Measurements from ENCODE around the gene SAPCD1.

The SAPCD1 gene

GRCh38 chr6:31762356-31762755 is at the start of gene SAPCD1:
Gene SAPCD1 (plus strand): TSS chr6:31762656. CDS start chr6:31763055, 399 bp downstream.
- FAIRE-seq, result no peak

DNA sequence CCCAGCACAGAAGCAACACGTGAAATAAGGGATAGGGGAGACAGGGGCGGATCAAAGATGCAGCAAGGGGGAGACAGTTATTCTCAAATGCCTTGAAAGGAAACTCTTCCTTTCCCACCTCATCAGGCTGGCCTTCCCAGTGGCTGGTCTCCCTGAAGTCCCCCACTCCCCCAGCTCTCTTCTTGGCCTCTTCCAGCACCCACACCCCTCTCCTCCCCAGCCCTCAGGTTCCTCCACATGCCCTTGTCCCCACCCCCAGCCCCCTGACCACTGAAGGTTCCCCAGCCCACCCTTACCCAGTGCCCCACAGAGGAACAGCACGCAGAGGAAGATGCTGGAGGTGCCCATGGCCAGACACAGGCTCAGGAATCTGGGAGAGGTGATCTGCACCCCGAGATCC is 49.0 kb upstream of the SAPCD1 start:
- DNase-seq (ENCODE audit: low spot score), result no peak
- FAIRE-seq, result no peak

More at GRCh38 chr6:31762356-31762755, at the start of gene SAPCD1:
- no peak for DNase-seq (ENCODE audit: low spot score)

DNA sequence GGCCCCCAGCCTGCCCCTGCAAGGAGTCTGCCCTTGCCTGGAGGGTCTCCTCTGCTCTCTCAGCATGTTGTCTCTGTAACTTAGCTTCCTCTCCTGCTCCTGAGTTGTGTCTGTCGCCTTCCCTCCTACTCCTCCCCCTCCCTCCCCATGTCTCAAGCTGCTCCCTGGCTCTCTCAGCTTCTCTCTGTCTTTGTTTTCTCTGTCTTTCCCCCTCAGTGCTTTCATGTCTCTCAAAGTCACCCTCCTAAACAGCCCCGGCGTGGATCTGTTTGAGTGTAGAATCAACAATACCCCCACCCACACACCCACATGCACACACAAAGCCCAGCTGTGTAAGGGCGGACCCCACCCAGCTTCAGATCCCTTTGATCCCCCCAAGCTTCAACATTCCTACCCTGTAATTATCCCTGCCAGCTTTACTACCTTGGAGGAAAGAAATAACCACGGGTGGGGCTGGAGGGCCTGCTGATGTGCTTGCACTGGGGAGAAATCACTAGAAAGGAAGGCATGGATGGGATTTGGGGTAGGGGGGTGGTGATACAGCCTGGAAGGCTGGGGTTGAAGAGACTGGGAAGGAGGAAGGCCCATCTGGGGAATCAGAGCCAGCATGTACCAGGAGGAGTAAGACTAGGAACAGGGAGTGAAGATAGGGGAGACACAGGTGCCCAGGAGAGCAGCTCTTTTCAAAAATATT is 48.3 kb upstream of the SAPCD1 start:
- no peak for DNase-seq (ENCODE audit: low spot score)
- FAIRE-seq, result peak; percentile 17

DNA sequence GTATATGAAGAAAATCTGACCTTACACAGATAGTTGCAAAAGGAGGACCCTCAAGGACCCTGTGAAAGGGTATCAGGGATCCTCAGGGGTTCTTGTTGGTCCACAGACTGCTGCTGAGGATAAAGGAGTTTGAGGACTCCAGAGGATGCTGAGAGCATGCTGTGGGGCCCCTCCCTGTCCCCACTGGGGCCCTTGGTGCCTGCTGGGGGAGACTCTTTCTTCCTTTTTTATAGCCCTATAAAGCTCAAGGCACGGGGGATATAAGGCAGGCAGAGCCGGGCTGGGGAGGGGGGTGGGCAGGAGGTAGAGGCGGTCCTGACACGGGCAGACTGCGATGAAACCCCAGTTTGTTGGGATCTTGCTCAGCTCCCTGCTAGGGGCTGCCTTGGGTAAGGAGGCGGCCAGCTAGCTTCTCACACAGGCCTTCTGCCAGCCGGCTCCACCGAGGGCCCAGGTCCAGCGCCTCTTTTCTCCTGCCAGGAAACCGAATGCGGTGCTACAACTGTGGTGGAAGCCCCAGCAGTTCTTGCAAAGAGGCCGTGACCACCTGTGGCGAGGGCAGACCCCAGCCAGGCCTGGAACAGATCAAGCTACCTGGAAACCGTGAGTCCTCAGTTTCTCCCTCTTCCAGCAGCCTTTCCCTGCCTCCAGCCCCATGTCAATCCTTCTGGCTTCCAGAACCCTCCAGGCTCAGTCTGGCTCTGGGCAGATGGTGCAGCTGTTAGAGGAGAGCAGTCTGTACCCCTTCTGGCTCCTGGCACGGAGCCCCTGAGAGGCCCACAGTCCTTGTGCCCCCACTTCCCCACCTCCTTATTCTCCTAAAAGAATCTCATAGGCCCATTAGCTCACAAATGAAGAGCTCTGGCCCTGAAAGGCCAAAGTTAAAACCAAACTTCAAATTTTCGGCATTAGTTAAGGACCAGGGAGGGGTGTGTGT is 47.2 kb upstream of the SAPCD1 start, which contains the start of gene LY6G6D:
LY6G6D (plus strand) TSS at position 327 of the 937 bp plus-strand sequence; CDS start at position 335, 8 bp downstream.
- DNase-seq (ENCODE audit: low spot score) (no peak), FAIRE-seq (no peak)

GRCh38 chr6:31717499-31718222 is 44.8 kb upstream of the SAPCD1 start:
- DNase-seq (ENCODE audit: low spot score) (no peak), FAIRE-seq (peak; percentile 61)

- FAIRE-seq, result no peak
- no peak for DNase-seq (ENCODE audit: low spot score)
Observed at GRCh38 chr6:31718265-31718664, 44.2 kb upstream of the SAPCD1 start.

DNA sequence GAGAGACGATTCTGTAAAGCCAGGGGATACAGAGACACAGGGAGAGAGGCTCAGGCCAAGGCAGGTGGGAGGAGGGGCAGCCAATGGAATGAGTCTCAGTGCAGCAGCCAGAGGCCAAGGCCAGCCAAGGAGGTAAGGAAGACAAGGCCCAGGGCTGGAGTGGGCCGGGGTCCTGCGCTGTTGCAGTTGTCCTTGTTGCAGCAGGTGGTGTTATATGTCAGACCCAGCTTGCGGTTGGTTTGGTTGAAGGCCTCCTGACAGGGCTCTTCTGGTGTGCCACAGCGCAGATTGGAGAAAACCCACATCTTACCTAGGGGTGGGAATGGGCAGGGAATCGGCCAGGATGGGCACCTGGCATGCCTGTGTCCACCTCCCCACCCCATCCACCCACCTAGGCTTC is 43.5 kb upstream of the SAPCD1 start:
- FAIRE-seq, result no peak
- DNase-seq (ENCODE audit: low spot score), result no peak

- DNase-seq (ENCODE audit: low spot score) (no peak), FAIRE-seq (no peak)
Observed at GRCh38 chr6:31720196-31720770, 42.2 kb upstream of the SAPCD1 start.

DNA sequence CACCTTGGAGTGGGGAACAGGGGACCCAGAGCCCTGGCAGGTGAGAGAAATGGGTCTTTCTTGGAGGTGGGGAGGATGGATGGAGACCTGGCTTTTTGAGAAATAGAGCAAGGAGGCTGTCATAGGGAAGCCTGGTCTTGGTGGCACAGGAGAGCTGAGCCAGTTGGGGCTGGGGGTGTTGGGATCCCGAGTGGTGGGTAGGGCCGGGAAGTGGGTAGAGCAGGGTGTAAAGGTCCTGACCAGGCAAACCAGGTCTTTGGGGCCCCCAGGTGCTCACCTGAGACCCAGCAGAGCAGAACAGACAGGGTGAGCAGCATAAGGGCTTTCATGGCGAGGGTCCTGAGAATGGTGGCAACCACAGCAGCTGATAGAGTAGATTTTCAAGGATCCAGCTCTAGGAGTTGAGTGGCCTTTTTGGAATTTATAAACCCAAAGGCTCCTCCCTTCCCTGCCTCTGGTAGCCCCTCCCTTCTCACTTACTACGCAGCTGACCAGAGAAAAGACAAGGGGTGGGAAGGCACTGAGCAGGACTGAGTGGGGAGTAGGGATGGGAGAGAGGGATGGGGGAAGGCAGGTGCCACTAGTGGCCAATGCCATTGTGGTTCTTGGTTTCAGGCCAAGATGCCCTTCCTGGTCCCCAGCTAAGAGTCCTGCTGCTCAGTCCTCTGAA is 41.0 kb upstream of the SAPCD1 start, which contains the start of gene LY6G6C:
LY6G6C (minus strand) TSS at position 396 of the 670 bp plus-strand sequence; CDS start at position 329, 67 bp downstream.
- DNase-seq (ENCODE audit: low spot score) (no peak), FAIRE-seq (no peak)

DNA sequence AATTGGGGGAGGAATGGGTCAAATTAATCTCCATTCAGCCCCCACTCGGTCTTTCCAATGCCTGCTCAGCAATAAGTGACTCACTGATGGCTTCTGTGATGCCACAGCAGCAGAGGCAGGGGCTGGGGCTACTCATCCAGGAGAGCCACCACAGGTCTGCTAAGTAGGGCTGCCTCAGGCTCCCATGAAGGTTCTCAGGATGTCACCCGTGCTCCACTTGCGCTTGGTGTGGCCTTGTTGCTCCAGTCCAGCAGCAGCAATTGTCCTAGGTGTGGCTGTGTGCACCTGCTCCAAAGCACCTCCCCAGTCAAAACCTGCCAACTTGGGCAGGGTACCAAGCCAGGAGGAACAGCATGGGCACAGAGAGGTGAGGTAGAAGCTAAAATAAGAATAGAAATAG is 40.3 kb upstream of the SAPCD1 start:
- DNase-seq (ENCODE audit: low spot score), result no peak
- FAIRE-seq, result no peak

- FAIRE-seq (no peak), DNase-seq (ENCODE audit: low spot score) (no peak)
Observed at GRCh38 chr6:31723245-31723979, 39.0 kb upstream of the SAPCD1 start, which contains the start of gene MPIG6B. Gene MPIG6B (plus strand): TSS chr6:31723373. CDS start chr6:31723384, 11 bp downstream.

- no peak for DNase-seq (ENCODE audit: low spot score)
- FAIRE-seq, result no peak
Observed at GRCh38 chr6:31723980-31724691, 38.3 kb upstream of the SAPCD1 start.

DNA sequence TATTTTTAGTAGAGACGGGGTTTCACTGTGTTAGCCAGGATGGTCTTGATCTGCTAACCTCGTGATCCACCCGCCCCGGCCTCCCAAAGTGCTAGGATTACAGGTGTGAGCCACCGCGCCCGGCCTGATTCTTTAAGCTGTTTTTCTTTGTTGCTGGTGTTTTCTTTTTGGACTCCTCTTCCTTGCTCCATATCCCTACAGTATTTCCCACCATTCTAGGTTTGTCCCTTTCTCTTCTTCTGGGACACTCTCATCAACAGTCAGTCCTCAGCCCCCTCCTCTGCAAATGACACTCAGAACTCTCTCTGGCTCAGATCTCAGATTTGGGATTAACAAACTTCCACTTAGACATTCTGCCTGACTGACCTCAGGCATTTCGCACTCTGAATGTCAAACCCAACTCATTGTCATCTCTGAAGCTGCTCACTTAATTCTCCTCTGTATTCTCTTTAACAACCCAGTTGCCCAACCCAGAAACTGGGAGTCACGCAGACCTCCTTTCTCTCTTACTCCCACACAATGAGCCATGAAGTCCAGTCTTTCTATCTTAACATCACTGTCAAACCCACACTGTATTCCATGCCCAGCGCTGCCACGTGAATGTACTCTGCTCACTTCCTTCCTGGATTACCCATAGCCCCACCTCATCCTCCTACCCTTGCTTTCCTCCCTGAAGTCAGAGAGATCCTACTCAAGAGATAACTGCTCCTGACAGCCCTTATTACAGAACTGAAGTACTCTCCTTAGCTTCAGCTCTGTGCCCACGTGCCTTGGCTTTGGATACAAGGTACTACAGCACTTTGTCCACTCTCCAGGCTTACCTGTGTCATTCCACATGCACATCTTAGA is 36.7 kb upstream of the SAPCD1 start:
- DNase-seq (ENCODE audit: low spot score) (no peak), FAIRE-seq (no peak)

GRCh38 chr6:31727034-31727716 is 35.3 kb upstream of the SAPCD1 start:
- DNase-seq (ENCODE audit: low spot score) (no peak), FAIRE-seq (no peak)

- no peak for DNase-seq (ENCODE audit: low spot score)
- no peak for FAIRE-seq
Observed at GRCh38 chr6:31727717-31728671, 34.5 kb upstream of the SAPCD1 start.

- FAIRE-seq (no peak), DNase-seq (ENCODE audit: low spot score) (no peak)
Observed at GRCh38 chr6:31728767-31729514, 33.5 kb upstream of the SAPCD1 start, which contains the start of gene DDAH2. Gene DDAH2 (minus strand): TSS chr6:31729299. CDS start chr6:31729161, 138 bp downstream.

Measured in urothelium cell line (cell line).